Fibroblast of upper back skin (primary cell): ENCODE measurements around the gene OXTR.

Experiments
- DNase-seq: peaks from one replicate; pipeline ENCODE4 v3.0.0-alpha.2; 2013

The OXTR gene

DNA sequence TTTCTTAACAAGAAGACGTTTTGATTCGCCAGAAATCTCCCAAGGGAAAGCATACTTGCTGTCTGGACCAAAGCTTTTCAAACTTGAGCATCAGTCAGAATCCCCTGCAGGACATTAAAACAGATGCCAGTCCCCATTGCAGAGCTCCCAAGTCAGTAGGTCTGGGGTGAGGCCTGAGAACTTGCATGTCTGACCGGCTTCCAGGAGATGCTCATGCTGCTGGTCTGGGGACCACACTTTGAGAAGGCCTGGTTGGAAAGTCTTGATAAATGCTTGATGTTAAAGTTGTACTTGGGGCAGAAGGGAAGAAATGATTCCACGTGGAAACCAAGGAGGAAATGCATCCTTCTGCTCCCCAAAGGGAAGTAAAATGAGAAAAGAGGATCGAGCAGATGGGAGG, 60.1 kb downstream of the OXTR start:
- DNase-seq, result no peak

DNA sequence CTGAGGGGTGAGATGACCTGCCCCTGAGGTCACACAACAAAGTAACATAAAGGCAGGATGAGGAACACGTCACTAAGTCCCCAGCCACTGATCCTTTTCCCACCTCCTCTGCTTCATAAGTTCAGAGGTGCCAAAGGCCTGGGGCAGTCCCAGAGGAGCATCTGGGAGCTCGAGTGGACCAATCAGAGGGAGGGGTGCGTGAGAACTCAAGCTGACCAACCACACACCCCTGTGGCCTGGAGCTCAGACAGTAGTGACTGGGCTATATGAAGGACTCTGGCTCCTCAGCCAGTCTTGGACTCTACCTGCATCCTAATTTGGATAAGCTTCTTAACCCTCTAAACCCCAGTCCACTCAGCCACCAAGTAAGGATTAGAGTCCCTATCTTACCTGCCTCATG, 63.8 kb downstream of the OXTR start:
- DNase-seq, result no peak

DNA sequence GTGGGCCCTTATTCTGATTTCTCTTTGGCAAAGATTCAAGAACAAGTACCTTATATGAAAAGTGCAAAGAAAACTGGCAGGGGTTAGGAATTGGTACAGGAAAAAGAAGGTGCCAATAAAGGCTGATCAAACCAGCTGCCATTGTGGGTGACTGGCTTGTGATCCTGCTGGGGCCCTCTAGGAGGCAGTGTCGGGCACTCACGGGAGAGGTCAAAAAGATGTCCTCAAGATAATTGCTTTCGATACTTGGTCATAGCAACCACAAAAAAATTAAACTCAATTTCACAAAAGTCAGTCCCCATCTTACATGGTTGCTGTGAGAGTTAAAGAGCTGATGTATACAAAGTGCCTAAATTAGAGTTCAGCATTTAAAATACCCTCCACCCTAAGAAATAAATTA, 66.9 kb downstream of the OXTR start:
- DNase-seq, result no peak
